Measurements from ENCODE around the gene SUMF1. TPM values are rescaled to one million over a fixed set of nuclear protein-coding genes. Genes with fewer than 3 reads are reported as not detected.

The SUMF1 gene
- total and polyA plus RNA-seq, 2 of the 13 experiments (the other 11 are each of a cell fraction or from before 2014, with no cell fraction given), result 18.5 to 28.9 TPM

DNA sequence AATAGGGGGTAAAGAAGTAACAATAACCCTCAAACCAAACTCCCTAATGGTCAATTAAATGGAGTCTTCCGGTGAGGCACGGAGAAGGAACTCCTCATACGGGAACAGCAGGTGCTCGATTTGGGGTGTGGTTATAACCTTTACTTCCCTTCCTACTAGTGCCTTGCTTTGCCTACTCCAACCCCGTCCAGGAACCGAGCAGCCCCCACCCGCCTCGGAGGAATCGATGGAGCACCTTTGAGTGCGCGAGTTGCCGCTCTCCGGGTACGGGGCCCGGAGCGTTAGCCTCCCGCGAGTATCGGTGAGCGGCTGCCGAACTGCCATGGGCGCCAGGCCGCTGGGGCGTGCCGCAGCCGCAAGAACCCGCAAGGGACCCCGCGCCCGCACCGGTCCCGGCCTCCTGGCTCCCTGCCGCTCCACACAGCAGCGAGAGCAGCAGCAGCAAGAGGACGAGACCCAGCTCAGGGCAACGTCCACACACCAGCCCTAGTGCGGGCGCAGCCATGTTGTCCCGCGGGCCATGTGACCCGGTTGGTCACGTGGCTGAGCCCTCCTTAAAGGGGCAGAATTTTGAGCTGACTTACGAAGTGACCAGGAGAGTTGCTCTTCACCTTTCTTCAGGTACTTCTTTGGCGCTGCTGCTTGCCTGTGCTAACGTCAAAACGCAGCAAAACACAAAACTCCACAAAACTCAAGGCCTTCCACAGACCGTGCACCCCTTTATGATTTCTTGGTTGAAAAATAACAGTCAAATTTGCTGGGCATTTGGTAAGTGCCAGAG is at the start of gene SUMF1 (continued):
- TF ChIP-seq, protein P1, sequence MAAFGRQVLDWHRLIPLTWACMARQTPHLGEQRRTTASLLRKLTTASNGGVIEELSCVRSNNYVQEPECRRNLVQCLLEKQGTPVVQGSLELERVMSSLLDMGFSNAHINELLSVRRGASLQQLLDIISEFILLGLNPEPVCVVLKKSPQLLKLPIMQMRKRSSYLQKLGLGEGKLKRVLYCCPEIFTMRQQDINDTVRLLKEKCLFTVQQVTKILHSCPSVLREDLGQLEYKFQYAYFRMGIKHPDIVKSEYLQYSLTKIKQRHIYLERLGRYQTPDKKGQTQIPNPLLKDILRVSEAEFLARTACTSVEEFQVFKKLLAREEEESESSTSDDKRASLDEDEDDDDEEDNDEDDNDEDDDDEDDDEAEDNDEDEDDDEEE (CRISPR knock-in tag; IDR thresholded peaks at IDR 0.05), result 0 out of 2 replicates have a peak, but pooled peaks have one; percentile 31
- TF ChIP-seq ZNF670 (CRISPR knock-in tag; IDR thresholded peaks at IDR 0.05; ENCODE audit: borderline replicate concordance) (peak; percentile 77; the same call in 1 of the 2 replicates), GPN1 (CRISPR knock-in tag; IDR thresholded peaks at IDR 0.05; ENCODE audit: borderline replicate concordance) (0 out of 2 replicates have a peak, but pooled peaks have one; percentile 33), HOXA3 (CRISPR knock-in tag; IDR thresholded peaks at IDR 0.05) (peak; percentile 91), ZFP91 (CRISPR knock-in tag; IDR thresholded peaks at IDR 0.05; ENCODE audit: borderline replicate concordance) (peak; percentile 100), ZBED4 (CRISPR knock-in tag; IDR thresholded peaks at IDR 0.05; ENCODE audit: borderline replicate concordance) (0 out of 2 replicates have a peak, but pooled peaks have one; percentile 54), ZNF850 (CRISPR knock-in tag; conservative IDR thresholded peaks at IDR 0.05) (no peak), ZNF274 (CRISPR knock-in tag; IDR thresholded peaks at IDR 0.05) (peak; percentile 77; the same call in 1 of the 2 replicates), ZNF572 (CRISPR knock-in tag; IDR thresholded peaks at IDR 0.05) (no peak), ZNF83 (CRISPR knock-in tag; IDR thresholded peaks at IDR 0.05; ENCODE audit: borderline replicate concordance) (no peak), ZNF468 (CRISPR knock-in tag; IDR thresholded peaks at IDR 0.05) (no peak), PTBP1 (IDR thresholded peaks at IDR 0.05; ENCODE audit: low read depth, low read length, poor library complexity, severe bottlenecking) (no peak), JDP2 (CRISPR knock-in tag; IDR thresholded peaks at IDR 0.05; ENCODE audit: borderline replicate concordance) (no peak), ZNF383 (CRISPR knock-in tag; IDR thresholded peaks at IDR 0.05; ENCODE audit: borderline replicate concordance) (peak; percentile 63; the same call in 1 of the 2 replicates), ZNF513 (CRISPR knock-in tag; conservative IDR thresholded peaks at IDR 0.05) (no peak)
- TF ChIP-seq, protein P2, sequence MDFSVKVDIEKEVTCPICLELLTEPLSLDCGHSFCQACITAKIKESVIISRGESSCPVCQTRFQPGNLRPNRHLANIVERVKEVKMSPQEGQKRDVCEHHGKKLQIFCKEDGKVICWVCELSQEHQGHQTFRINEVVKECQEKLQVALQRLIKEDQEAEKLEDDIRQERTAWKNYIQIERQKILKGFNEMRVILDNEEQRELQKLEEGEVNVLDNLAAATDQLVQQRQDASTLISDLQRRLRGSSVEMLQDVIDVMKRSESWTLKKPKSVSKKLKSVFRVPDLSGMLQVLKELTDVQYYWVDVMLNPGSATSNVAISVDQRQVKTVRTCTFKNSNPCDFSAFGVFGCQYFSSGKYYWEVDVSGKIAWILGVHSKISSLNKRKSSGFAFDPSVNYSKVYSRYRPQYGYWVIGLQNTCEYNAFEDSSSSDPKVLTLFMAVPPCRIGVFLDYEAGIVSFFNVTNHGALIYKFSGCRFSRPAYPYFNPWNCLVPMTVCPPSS (IDR thresholded peaks at IDR 0.05), result no peak
- TF ChIP-seq, protein P3, sequence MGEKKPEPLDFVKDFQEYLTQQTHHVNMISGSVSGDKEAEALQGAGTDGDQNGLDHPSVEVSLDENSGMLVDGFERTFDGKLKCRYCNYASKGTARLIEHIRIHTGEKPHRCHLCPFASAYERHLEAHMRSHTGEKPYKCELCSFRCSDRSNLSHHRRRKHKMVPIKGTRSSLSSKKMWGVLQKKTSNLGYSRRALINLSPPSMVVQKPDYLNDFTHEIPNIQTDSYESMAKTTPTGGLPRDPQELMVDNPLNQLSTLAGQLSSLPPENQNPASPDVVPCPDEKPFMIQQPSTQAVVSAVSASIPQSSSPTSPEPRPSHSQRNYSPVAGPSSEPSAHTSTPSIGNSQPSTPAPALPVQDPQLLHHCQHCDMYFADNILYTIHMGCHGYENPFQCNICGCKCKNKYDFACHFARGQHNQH (CRISPR knock-in tag; IDR thresholded peaks at IDR 0.05), result peak; percentile 81
